ENCODE measurements around the gene FRMD4B. TPM values are rescaled to one million over a fixed set of nuclear protein-coding genes. Genes with fewer than 3 reads are reported as not detected.

The FRMD4B gene
- total and polyA plus RNA-seq, 2 donors (not counting 3 experiments of a cell fraction or from before 2014, with no cell fraction given) = 66.4 to 89.7 TPM

- no peak overlapping the region for H3K4me3 ChIP-seq (replicated peaks in 1 of 3; ENCODE audit: insufficient read depth in 1 of 3, low read depth in 1 of 3, low read length in 3 of 3)
- CTCF ChIA-PET = no interaction called here
- no TSS peak for BruUV-seq (replicated peaks)
- TF ChIP-seq CTCF (IDR thresholded peaks at IDR 0.05; ENCODE audit: extremely low read depth in 1 of 2, insufficient read depth in 1 of 2, low read depth in 1 of 2, low read length in 2 of 2) (no peak), JUN (IDR thresholded peaks at IDR 0.05; ENCODE audit: borderline replicate concordance, insufficient read depth, insufficient read length, low read depth) (no peak), MYC (IDR thresholded peaks at IDR 0.05; ENCODE audit: low read depth, low read length) (no peak), MAX (IDR thresholded peaks at IDR 0.05; ENCODE audit: insufficient read depth, insufficient read length) (no peak), POLR2AphosphoS5 (IDR thresholded peaks at IDR 0.05; ENCODE audit: insufficient read depth, low read depth, low read length) (no peak), EZH2 (IDR thresholded peaks at IDR 0.05; ENCODE audit: borderline replicate concordance, low read depth, low read length, severe bottlenecking) (no peak), GATA2 (IDR thresholded peaks at IDR 0.05; ENCODE audit: insufficient read depth, insufficient read length, low read depth, low read length) (no peak), FOS (IDR thresholded peaks at IDR 0.05; ENCODE audit: borderline replicate concordance, insufficient read depth, low read length) (no peak), POLR2A (IDR thresholded peaks at IDR 0.05; ENCODE audit: low read depth, low read length) (no peak)
- no peaks in the 10 kb centered on the region for H3K79me2 ChIP-seq (ENCODE audit: control insufficient read depth, insufficient read depth, low read length)
- H4K20me1 ChIP-seq (replicated peaks; ENCODE audit: control insufficient read depth, extremely low read depth, insufficient read depth, low read length) = no peaks in the 10 kb centered on the region
- H3K9me1 ChIP-seq (replicated peaks; ENCODE audit: control insufficient read depth, extremely low read depth, insufficient read depth, low read length) = no peaks in the 10 kb centered on the region
- H2AFZ ChIP-seq (ENCODE audit: low read depth, low read length) = no peak overlapping the region
- no peak overlapping the region for H3K27ac ChIP-seq (ENCODE audit: insufficient read depth, low read depth, low read length)
- H3K9me3 ChIP-seq (replicated peaks; ENCODE audit: control insufficient read depth, insufficient read depth, low read length) = no peaks in the 10 kb centered on the region
- H3K4me1 ChIP-seq (ENCODE audit: control insufficient read depth, extremely low read depth, insufficient read depth, low read length) = peaks cover 16% of the 10 kb centered on the region
- FAIRE-seq = no peak
- no peak overlapping the region for H3K4me2 ChIP-seq (ENCODE audit: insufficient read depth, low read length)
- DNase-seq (ENCODE audit: low read depth, low spot score) = no peak
- no peaks in the 10 kb centered on the region for H3K27me3 ChIP-seq (ENCODE audit: control insufficient read depth in 2 of 2, insufficient read depth in 2 of 2, low read length in 2 of 2)
- no peak overlapping the region for H3K9ac ChIP-seq (replicated peaks; ENCODE audit: extremely low read depth, insufficient read depth, low read length)
- POLR2A ChIA-PET = no interaction called here
- intact Hi-C loops (cut with micrococcal nuclease) (no loop called here), dilution Hi-C loops (cut with MboI; ENCODE audit: extremely low pct_ligation_motif_present, low sequenced_read_pairs) (no loop called here)
- peaks cover 13 to 24% of the 10 kb centered on the region in 2 experiments for H3K36me3 ChIP-seq (ENCODE audit: control insufficient read depth in 2 of 2, extremely low read depth in 1 of 2, insufficient read depth in 2 of 2, low read length in 2 of 2)
Observed at GRCh38 chr3:69296995-69297394, 88.9 kb downstream of the FRMD4B start.

Measured in endothelial cell of umbilical vein (primary cell).